DND-41 (cell line): ENCODE results near the gene NRXN2.

ENCODE experiments used
- ATAC-seq: fragments of 200-7000 bp; cut with Tn5 transposase; 3 replicates; pipeline ENCODE4 v1.9.1; 2021; ENCODE audit warnings: low read depth; ENCODE audit not compliant: insufficient read depth
- DNase-seq: peaks from one replicate; pipeline ENCODE4 v3.0.0-alpha.2; 2020
- H2AFZ ChIP-seq: 2 replicates; pipeline ENCODE4 v1.6.0; 2012; ENCODE audit warnings: low read depth, low read length
- H3K27ac ChIP-seq: 2 replicates; pipeline ENCODE4 v1.5.1; 2012; ENCODE audit warnings: low read length, inconsistent platforms
- H3K27me3 ChIP-seq: fragments of 200-600 bp; sonication (generic); 2 replicates; pipeline ENCODE4 v1.6.0; 2012; ENCODE audit warnings: low read length, mild to moderate bottlenecking, inconsistent platforms; ENCODE audit not compliant: insufficient read depth, poor library complexity
- H3K36me3 ChIP-seq: 2 replicates; pipeline ENCODE4 v1.5.1; 2012; ENCODE audit warnings: low read length, inconsistent platforms; ENCODE audit not compliant: insufficient read depth
- H3K4me1 ChIP-seq: 2 replicates; pipeline ENCODE4 v1.5.1; 2012; ENCODE audit warnings: mild to moderate bottlenecking, low read length; ENCODE audit not compliant: insufficient read depth
- H3K4me2 ChIP-seq: 2 replicates; pipeline ENCODE4 v1.6.0; 2012; ENCODE audit warnings: mild to moderate bottlenecking, moderate library complexity, low read length, inconsistent platforms; ENCODE audit not compliant: insufficient read depth
- H3K4me3 ChIP-seq, 2 experiments: fragments of 200-600 bp in 1 of 2; shearing (Covaris generic) in 1 of 2; 2 replicates each; pipeline ENCODE4 v1.5.1; 2012 to 2016; ENCODE audit warnings: inconsistent platforms in 2 of 2, low read length in 2 of 2, mild to moderate bottlenecking in 2 of 2, low read depth in 1 of 2, moderate library complexity in 1 of 2
- H3K79me2 ChIP-seq: 2 replicates; pipeline ENCODE4 v1.6.0; 2012; ENCODE audit warnings: low read length, inconsistent platforms; ENCODE audit not compliant: insufficient read depth
- H3K9ac ChIP-seq: 2 replicates; pipeline ENCODE4 v1.6.0; 2012; ENCODE audit warnings: low read depth, mild to moderate bottlenecking, inconsistent platforms, low read length, moderate library complexity
- H3K9me3 ChIP-seq: 2 replicates; pipeline ENCODE4 v1.5.1; 2012; ENCODE audit warnings: low read length, moderate library complexity, mild to moderate bottlenecking, inconsistent platforms; ENCODE audit not compliant: insufficient read depth, severe bottlenecking
- H4K20me1 ChIP-seq: 2 replicates; pipeline ENCODE4 v1.6.0; 2012; ENCODE audit warnings: low read length; ENCODE audit not compliant: insufficient read depth
- CTCF ChIP-seq: IDR thresholded peaks from 2 replicates; pipeline ENCODE4 v1.5.1; 2012; ENCODE audit warnings: borderline replicate concordance, low read length, moderate library complexity, mild to moderate bottlenecking; ENCODE audit not compliant: poor library complexity, severe bottlenecking; ENCODE audit errors: extremely low read depth
- EZH2 ChIP-seq: IDR thresholded peaks from 3 replicates; pipeline ENCODE4 v1.6.1; 2012; ENCODE audit warnings: borderline replicate concordance, low read depth, mild to moderate bottlenecking, moderate library complexity, low read length, inconsistent platforms; ENCODE audit not compliant: severe bottlenecking

The NRXN2 gene

GRCh38 chr11:64722141-64723065 is 594 bp downstream of the NRXN2 start:
- no peak overlapping the region for H2AFZ ChIP-seq
- ATAC-seq: no peak
- no peak overlapping the region for H3K4me2 ChIP-seq
- no peak overlapping the region for H3K4me3 ChIP-seq
- no peak overlapping the region for H3K27ac ChIP-seq
- DNase-seq: no peak
- no peaks in the 10 kb centered on the region for H3K36me3 ChIP-seq
- H3K79me2 ChIP-seq: no peaks in the 10 kb centered on the region
- peaks cover 5% of the 10 kb centered on the region for H3K27me3 ChIP-seq
- H4K20me1 ChIP-seq: 0 out of 2 replicates have a peak, but pooled peaks cover 6% of the 10 kb centered on the region
- H3K4me1 ChIP-seq: peaks cover 13% of the 10 kb centered on the region
- TF ChIP-seq CTCF: no peak
- TF ChIP-seq EZH2: no peak
- no peak overlapping the region for H3K9ac ChIP-seq
- no peaks in the 10 kb centered on the region for H3K9me3 ChIP-seq

GRCh38 chr11:64721359-64721699 is 1.7 kb downstream of the NRXN2 start:
- no peaks in the 10 kb centered on the region for H3K9me3 ChIP-seq
- H3K79me2 ChIP-seq: no peaks in the 10 kb centered on the region
- no peak overlapping the region for H3K4me3 ChIP-seq
- H3K9ac ChIP-seq: no peak overlapping the region
- TF ChIP-seq CTCF (no peak), EZH2 (no peak)
- H3K27ac ChIP-seq: no peak overlapping the region
- ATAC-seq (no peak), DNase-seq (no peak)
- no peak overlapping the region for H2AFZ ChIP-seq
- no peak overlapping the region for H3K4me2 ChIP-seq
- H3K27me3 ChIP-seq: peaks cover 5% of the 10 kb centered on the region
- 0 out of 2 replicates have a peak, but pooled peaks cover 6% of the 10 kb centered on the region for H4K20me1 ChIP-seq
- no peaks in the 10 kb centered on the region for H3K36me3 ChIP-seq
- H3K4me1 ChIP-seq: peaks cover 13% of the 10 kb centered on the region

GRCh38 chr11:64720640-64721358 is 2.2 kb downstream of the NRXN2 start:
- H3K27me3 ChIP-seq: peaks cover 7% of the 10 kb centered on the region
- H3K4me3 ChIP-seq: no peak overlapping the region
- no peak overlapping the region for H3K4me2 ChIP-seq
- DNase-seq: no peak
- TF ChIP-seq CTCF (no peak), EZH2 (no peak)
- no peak overlapping the region for H3K9ac ChIP-seq
- no peak overlapping the region for H2AFZ ChIP-seq
- no peaks in the 10 kb centered on the region for H3K79me2 ChIP-seq
- H3K27ac ChIP-seq: no peak overlapping the region
- H3K36me3 ChIP-seq: no peaks in the 10 kb centered on the region
- ATAC-seq: no peak
- H3K9me3 ChIP-seq: no peaks in the 10 kb centered on the region
- 0 out of 2 replicates have a peak, but pooled peaks cover 6% of the 10 kb centered on the region for H4K20me1 ChIP-seq
- peaks cover 13% of the 10 kb centered on the region for H3K4me1 ChIP-seq
